A673 (cell line): Measurements from ENCODE around the gene FAR1. TPM values are rescaled to one million over a fixed set of nuclear protein-coding genes. Genes with fewer than 3 reads are reported as not detected.

Source experiments
- BruUV-seq: library from RNA; stranded (reverse); fragments of 400-500 nt; replicated peaks from 2 replicates; lab custom pipeline; 2021; lab: Mats Ljungman, UMichigan
- CTCF ChIA-PET: fragments of 300-600 bp; sonication (Branson Sonifier 250); formaldehyde crosslinking; loops from one replicate; lab custom pipeline; 2022; ENCODE audit warnings: antibody characterized with exemption; lab: Charles Lee
- POLR2A ChIA-PET: fragments of 300-600 bp; sonication (Branson Sonifier 250); formaldehyde crosslinking; loops from one replicate; lab custom pipeline; 2022; ENCODE audit warnings: antibody characterized with exemption; ENCODE audit not compliant: low non-redundant PET; lab: Charles Lee
- DNase-seq: peaks from one replicate; pipeline ENCODE4 v3.0.0-alpha.2; 2015; ENCODE audit warnings: low spot score
- H3K27ac ChIP-seq: fragments of 200-600 bp; sonication (generic); 2 replicates; pipeline ENCODE4 v1.5.1; 2016; ENCODE audit warnings: mixed run types, low read depth, mild to moderate bottlenecking, mixed read lengths, antibody characterized with exemption, low read length; ENCODE audit not compliant: poor library complexity, severe bottlenecking
- H3K27me3 ChIP-seq: fragments of 200-600 bp; sonication (generic); replicated peaks from 2 replicates; pipeline ENCODE4 v1.6.1; 2017; ENCODE audit warnings: mixed run types, low read depth, mild to moderate bottlenecking, mixed read lengths, antibody characterized with exemption, low read length; ENCODE audit not compliant: insufficient read depth, poor library complexity
- H3K36me3 ChIP-seq: fragments of 200-600 bp; sonication (generic); 2 replicates; pipeline ENCODE4 v1.6.1; 2016; ENCODE audit warnings: mixed run types, mild to moderate bottlenecking, mixed read lengths, antibody characterized with exemption, low read length; ENCODE audit not compliant: insufficient read depth, poor library complexity, severe bottlenecking
- H3K4me1 ChIP-seq: fragments of 200-600 bp; sonication (generic); 2 replicates; pipeline ENCODE4 v1.6.1; 2017; ENCODE audit warnings: mixed run types, mild to moderate bottlenecking, mixed read lengths, antibody characterized with exemption, low read length; ENCODE audit not compliant: insufficient read depth, poor library complexity, severe bottlenecking
- H3K4me3 ChIP-seq: fragments of 200-600 bp; sonication (generic); 2 replicates; pipeline ENCODE4 v1.5.1; 2016; ENCODE audit warnings: low read depth, mixed run types, mild to moderate bottlenecking, mixed read lengths, low read length; ENCODE audit not compliant: poor library complexity, severe bottlenecking
- H3K9me3 ChIP-seq: fragments of 200-600 bp; sonication (generic); 2 replicates; pipeline ENCODE4 v1.6.1; 2016; ENCODE audit warnings: mixed run types, low read depth, mild to moderate bottlenecking, mixed read lengths, antibody characterized with exemption, low read length; ENCODE audit not compliant: poor library complexity, severe bottlenecking
- CTCF ChIP-seq: fragments of 300-800, 200-600 bp; sonication (generic); conservative IDR thresholded peaks from 2 replicates; pipeline ENCODE4 v1.5.1; 2017; ENCODE audit warnings: low read depth, mild to moderate bottlenecking, antibody characterized with exemption, low read length, moderate library complexity, mixed read lengths
- EZH2 ChIP-seq: fragments of 200-600 bp; sonication (generic); IDR thresholded peaks from 2 replicates; pipeline ENCODE4 v1.6.1; 2017; ENCODE audit warnings: borderline replicate concordance, low read depth, mild to moderate bottlenecking, mixed read lengths, antibody characterized with exemption, low read length; ENCODE audit not compliant: poor library complexity, severe bottlenecking
- intact Hi-C: fragments of 100-400 bp; cut with micrococcal nuclease; formaldehyde crosslinking; loops from one replicate; pipeline ENCODE4 v1.10.0; 2022; ENCODE audit not compliant: unreplicated experiment
- total RNA-seq: library from RNA; stranded (reverse); gene quantifications from 2 replicates; pipeline ENCODE4 v1.2.3, GENCODE V29; 2021

The FAR1 gene
- total RNA-seq, 1 experiment from 2014 or later = 66.6 TPM

GRCh38 chr11:13705710-13706109, 37.2 kb downstream of the FAR1 start:
- POLR2A ChIA-PET = no interaction called here
- intact Hi-C loops = no loop called here
- no peak for DNase-seq
- CTCF ChIA-PET = no interaction called here
- no peaks in the 10 kb centered on the region for H3K9me3 ChIP-seq
- no peak overlapping the region for H3K4me3 ChIP-seq
- H3K4me1 ChIP-seq = no peaks in the 10 kb centered on the region
- BruUV-seq = no TSS peak
- no peak overlapping the region for H3K27ac ChIP-seq
- H3K36me3 ChIP-seq = peaks cover 32% of the 10 kb centered on the region
- TF ChIP-seq CTCF = no peak
- TF ChIP-seq EZH2 = no peak
- H3K27me3 ChIP-seq = no peaks in the 10 kb centered on the region

GRCh38 chr11:13713982-13714381, 45.5 kb downstream of the FAR1 start:
- H3K27me3 ChIP-seq = no peaks in the 10 kb centered on the region
- no TSS peak for BruUV-seq
- TF ChIP-seq EZH2 = no peak
- no peak for TF ChIP-seq CTCF
- H3K4me1 ChIP-seq = no peaks in the 10 kb centered on the region
- no peak overlapping the region for H3K27ac ChIP-seq
- POLR2A ChIA-PET = no interaction called here
- H3K9me3 ChIP-seq = no peaks in the 10 kb centered on the region
- DNase-seq = no peak
- peaks cover 54% of the 10 kb centered on the region for H3K36me3 ChIP-seq
- intact Hi-C loops = no loop called here
- H3K4me3 ChIP-seq = no peak overlapping the region
- CTCF ChIA-PET = no interaction called here

GRCh38 chr11:13717331-13717730, 48.9 kb downstream of the FAR1 start:
- Histone ChIP-seq H3K27ac (no peak overlapping the region), H3K9me3 (no peaks in the 10 kb centered on the region), H3K4me1 (no peaks in the 10 kb centered on the region), H3K36me3 (peaks cover 56% of the 10 kb centered on the region), H3K27me3 (no peaks in the 10 kb centered on the region), H3K4me3 (no peak overlapping the region)
- intact Hi-C loops = no loop called here
- ChIA-PET CTCF (no interaction called here), POLR2A (no interaction called here)
- no peak for DNase-seq
- TF ChIP-seq EZH2 (no peak), CTCF (no peak)
- BruUV-seq = no TSS peak
